HG03378 (cell line): ENCODE measurements around the gene NT5C.
"Not testable (repeated sequence)": the region's sequence is repeated elsewhere in the genome, so short reads cannot be mapped to it uniquely, and the experiment has no call there.

Source experiments
- ATAC-seq: cut with Tn5 transposase; IDR thresholded peaks from one replicate; pipeline ENCODE4 v1.9.1; 2021; ENCODE audit warnings: mild to moderate bottlenecking, moderate library complexity; ENCODE audit not compliant: unreplicated experiment

NT5C gene

DNA sequence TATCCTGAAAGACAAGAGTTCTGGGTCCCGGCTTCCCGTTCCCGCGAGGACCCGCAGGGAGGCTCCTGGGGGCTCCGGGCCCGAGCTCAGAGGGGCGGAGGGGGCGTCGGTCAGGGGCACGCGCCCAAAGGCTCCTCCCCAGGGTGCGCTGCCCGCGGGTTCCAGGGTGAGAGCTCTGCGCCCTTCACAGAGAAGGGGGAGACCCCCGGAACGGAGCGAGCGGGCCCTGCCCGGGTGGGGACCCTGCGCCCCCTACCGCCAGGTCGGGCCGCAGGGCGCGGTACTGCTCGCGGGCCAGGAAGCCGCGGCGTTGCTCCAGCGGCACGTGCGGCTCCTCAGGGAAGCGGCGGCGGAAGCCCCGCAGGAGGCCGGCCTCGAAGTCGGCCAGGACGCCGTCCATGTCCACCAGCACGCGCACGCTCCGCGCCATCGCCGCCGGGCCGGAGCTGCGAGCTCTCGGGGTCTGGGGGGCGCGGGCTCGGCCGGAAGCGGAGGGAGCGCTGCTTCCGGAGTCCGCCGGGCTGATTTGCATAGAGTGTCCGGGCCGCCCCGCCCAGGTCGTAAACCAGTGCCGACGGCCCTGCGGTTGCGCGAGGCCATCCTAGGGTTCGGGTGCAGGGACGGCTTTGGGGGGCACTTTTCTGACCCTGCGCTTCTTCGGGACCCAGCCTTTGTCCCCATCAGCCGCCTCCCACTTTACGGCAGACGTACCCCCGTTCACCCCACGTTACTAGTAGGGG lies at the start of gene NT5C:
TSS of gene NT5C (minus strand) at position 465 of the 740 bp plus-strand sequence. CDS start at position 430, 35 bp downstream.
- ATAC-seq, result peak; percentile 57

DNA sequence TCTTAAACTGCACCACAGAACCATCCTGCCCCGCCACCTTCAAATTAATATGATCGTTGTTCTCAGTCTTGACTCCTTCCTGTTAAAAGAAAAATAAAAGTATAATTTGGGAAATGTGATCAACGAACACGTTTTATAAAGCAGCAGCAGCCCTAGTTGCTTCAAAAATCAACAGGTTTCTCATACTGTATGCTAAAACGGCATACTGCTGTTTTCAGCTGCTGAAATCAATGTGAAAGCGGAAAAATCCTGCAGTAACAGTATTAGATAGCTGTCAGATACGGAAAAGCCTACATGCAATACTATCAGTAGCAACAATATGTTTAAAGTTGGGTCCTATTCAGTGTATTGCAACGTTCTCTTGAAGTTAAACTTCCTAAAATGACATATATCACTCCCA lies 49.6 kb upstream of the NT5C start:
- no peak for ATAC-seq

DNA sequence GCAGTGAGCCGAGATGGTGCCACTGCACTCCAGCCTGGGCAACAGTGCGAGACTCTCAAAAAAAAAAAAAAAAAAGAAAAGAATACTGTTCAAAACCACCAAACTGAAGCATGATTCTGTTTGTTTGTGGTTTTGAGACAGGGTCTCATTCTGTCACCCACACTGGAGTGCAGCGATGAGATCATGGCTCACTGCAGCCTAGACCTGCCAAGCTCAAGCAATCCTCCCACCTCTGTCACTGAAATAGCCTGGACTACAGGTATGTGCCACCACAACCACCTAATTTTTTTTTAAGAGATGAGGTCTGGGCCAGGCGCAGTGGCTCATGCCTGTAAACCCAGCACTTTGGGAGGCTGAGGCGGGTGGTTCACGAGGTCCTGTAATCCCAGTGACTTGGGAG lies 46.9 kb upstream of the NT5C start:
- no peak for ATAC-seq

DNA sequence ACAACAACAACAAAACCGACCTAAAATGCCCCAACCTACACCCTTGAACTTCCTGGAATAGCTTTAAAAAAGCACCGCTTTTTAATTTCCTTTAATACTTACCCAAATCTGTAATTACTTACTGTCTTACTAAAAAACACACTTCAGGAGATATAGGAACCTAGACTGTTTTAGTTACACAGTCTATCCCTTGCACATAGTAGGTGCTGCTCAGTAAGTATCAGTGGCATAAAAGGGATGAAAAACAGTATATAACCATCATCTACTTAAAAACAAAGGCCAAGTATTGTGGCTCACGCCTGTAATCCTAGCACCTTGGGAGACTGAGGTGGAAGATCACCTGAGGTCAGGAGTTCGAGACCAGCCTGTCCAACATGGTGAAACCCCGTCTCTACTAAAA lies 45.1 kb upstream of the NT5C start:
- no peak for ATAC-seq

DNA sequence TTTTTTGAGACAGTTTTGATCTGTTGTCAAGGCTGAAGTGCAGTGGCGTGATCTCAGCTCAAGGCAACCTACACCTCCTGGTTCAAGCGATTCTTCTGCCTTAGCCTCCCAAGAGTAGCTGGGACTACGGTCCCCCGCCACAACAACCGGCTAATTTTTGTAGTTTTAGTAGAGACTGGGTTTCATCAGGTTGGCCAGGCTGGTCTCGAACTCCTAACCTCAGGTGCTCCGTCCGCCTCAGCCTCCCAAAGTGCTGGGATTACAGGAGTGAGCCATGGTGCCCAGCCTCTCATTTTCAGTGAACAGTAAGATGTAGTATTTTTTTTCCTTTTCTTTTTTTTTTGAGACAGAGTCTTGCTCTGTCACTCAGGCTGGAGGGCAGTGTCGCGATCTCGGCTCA lies 43.5 kb upstream of the NT5C start:
- ATAC-seq, result no peak

DNA sequence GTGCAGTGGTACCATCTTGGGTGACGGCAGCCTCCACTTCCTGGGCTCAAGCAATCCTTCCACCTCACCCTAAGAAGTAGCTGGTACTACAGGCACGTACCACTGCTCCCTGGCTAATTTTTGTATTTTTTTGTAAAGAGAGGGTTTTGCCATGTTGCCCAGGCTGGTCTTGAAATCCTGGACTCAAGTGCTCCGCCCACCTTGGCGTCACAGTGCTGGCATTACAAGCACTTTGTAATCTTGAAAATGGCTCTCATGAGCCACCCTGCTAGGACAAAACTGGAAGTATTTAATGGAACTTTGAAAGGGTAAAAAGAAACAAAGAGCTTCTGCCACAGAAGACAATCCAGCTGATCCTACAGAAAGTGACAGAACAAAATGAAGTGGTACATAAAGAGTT lies 42.0 kb upstream of the NT5C start:
- no peak for ATAC-seq

DNA sequence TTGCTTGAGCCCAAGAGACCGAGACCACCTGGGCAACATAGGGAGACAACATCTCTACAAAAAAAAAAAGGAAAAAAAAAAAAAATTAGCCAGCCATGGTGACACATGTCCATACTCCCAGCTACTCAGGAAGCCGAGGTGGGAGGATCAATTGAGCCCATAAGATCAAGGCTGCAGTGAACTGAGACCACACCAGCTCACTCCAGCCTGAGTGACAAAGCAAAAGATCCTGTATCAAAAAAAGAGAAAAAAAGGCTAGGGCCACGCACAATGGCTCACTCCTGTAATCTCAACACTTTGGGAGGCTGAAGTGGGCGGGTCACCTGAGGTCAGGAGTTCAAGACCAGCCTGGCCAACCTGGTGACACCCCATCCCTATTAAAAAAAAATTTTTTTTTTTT lies 37.5 kb upstream of the NT5C start:
- ATAC-seq, result no peak

DNA sequence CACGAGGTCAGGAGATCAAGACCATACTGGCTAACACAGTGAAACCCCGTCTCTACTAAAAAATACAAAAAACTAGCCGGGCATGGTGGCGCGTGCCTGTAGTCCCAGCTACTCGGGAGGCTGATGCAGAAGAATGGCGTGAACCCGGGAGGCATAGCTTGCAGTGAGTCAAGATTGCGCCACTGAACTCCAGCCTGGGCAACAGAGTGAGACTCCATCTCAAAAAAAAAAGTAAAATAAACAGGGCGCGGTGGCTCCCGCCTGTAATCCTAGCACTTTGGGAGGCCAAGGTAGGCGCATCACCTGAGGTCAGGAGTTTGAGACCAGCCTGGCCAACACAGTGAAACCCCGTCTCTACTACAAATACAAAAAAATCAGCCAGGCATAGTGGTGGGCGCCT lies 33.1 kb upstream of the NT5C start:
- not testable (repeated sequence) for ATAC-seq

DNA sequence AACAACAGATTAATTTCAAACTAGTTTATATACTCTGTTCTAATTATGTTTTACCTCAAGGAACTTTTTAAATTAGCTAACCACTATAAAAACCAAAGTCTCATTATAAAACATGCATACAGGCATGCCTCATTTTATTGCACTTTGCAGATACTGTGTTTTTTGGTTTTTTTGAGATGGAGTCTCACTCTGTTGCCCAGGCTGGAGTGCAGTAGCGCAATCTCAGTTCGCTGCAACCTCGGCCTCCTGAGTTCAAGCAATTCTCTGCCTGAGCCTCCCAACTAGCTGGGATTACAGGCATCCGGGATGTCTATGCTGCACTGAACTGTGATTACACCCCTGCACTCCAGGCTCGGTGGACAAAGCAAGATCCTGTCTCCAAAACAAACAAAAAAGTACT lies 31.5 kb upstream of the NT5C start:
- ATAC-seq, result no peak

DNA sequence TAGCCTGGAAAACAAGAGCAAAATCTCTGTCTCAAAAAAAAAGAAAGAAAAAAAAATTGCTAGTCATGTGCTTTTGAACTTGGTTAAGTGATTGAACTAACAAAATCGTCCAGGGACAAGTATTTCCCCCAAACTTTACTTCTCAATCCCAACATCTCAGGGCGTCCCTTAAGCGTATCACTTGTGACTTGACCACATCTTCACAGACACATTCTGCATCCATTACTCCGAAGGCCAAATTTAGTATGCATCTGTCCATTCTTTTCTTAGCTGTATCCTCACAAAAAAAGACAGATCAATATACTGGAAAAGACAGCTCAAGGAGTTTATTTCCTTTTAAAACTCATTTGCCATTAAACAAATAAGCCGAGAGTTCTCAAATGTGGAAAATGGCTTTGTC lies 28.7 kb upstream of the NT5C start:
- ATAC-seq, result no peak

DNA sequence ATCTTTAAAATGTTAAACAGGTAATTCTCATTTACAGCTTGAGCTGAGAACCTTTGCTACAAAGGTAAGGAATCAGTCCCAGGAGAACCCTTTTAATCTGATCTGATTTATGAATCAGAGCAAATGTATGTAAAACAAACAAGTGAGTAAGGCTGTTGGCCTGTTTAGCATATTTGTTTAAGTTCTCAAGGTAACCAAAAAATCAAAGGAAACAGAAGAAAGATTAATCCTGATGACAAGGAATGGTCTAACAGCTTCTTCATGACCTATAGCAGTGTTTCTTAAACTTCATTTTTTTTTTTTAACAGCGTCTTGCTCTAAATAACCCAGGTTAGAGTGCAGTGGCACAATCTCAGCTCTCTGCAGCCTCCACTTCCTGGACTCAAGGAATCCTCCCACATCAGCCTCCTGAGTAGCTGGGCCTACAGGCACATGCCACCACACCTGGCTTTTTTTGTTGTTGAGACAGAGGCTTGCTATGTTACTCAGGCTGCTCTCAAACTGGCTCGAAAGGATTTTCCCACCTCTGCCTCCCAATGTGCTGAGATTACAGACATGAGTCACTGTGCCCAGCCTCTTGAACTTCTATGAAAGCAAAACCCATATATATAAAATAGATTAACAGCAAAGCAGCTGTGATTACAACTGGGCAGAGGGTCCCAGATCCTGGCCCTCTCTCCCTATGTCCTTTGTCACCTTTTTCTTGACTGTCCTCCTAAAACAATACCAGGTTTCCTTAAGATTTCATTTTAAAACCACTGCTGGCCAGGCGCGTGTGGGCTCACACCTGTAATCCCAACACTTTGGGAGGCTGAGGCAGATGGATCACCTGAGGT lies 27.9 kb upstream of the NT5C start:
- no peak for ATAC-seq

DNA sequence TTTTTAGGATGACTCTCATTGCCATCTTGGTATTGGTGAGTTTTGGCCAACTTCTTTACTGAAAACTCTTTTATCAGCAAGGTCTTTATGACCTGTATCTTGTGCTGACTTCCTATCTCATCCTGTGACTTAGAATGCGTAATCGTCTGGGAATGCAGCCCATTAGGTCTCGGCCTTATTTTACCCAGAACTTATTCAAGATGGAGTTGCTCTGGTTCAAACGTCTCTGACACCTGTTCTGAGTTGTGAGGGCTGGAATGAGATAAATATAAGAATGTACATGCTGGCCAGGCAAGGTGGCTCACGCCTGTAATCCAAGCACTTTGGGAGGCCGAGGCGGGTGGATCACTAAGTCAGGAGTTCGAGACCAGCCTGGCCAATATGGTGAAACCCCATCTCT lies 26.9 kb upstream of the NT5C start:
- ATAC-seq, result not testable (repeated sequence)

DNA sequence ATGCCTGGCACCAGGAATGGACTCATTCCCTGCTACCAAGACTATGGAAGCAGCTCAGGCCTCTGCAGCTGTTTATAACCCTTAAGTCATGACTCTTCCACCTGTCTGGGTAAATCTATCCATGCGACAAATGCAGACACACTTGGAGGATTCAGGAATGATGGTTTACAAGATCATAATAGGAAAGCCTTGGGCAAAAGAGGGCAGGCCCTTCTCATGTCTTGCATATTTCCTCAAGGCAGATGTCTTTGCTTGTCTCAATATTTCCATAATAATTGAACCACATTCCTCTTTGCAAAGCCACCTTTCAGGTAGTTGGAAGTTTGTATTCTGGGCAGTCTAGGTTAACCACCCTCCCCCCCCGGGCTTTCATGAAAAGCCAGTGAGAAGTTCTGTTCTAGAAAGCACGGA lies 23.7 kb upstream of the NT5C start:
- ATAC-seq, result no peak

DNA sequence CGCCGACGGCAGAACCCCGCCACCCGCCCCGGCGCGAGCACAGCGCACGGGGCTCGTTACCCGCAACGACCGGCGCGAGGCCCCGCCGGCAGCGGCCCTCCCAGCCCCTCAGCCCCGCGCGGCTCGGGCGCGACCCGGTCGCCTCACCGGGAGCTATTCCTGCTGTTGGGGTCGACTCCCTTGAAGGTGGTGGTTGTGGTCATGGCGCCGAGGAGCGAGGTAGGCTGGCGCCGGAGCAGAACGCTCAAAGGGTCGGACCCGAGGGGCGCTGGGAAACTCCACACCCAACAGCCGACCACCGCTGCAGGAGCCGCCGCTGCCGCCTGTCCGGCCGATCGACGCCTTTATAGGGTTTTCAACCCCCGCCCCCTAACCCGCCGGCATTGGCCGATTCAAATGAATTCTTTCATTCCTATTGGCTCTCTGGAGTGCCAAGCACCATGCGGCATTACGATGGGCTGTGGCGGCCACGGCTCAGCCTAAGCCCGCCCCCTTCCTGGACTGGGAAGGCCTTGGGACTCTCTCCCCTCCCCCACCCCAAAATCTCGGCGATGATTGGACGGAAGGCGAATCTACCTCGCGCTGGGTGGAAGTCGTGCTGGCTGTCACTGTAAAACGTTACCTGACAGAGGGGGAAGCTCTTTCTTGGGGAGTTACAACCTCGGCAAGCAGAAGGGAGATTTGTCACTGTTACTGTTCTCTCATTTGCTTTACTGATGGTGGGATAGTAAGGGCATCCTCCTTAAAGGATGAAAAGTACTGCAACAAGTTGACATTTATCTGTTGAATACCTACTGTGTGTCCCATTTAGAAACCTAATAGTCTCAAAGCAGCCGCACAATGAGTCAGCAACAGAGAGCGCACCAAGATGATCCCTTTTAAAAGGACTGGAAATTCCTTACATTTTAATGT lies 22.9 kb upstream of the NT5C start, which contains the start of gene JPT1:
TSS of gene JPT1 (minus strand) at position 318 of the 912 bp plus-strand sequence. CDS start at position 203, 115 bp downstream.
- peak; percentile 89 for ATAC-seq

DNA sequence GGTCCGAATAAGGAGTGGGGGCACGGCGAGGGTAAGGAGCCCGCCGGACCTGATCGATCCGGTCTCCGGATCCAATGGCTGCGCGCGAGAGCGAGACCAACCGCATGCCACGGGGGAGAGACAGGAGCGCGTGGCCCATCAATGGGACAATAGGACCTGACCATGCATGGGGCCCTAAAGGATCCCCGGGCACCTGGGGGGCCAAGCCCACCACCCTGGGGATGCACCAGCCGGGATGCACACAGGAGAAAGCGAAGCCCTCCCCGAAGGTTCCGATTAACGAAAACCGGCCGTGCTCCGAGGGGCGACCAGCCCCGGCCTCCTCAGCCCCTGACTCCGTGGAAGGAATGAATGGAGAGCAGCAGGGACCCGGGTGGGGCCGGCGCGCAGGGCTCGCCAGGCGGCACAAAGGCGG lies 22.2 kb upstream of the NT5C start:
- peak; percentile 16 for ATAC-seq

DNA sequence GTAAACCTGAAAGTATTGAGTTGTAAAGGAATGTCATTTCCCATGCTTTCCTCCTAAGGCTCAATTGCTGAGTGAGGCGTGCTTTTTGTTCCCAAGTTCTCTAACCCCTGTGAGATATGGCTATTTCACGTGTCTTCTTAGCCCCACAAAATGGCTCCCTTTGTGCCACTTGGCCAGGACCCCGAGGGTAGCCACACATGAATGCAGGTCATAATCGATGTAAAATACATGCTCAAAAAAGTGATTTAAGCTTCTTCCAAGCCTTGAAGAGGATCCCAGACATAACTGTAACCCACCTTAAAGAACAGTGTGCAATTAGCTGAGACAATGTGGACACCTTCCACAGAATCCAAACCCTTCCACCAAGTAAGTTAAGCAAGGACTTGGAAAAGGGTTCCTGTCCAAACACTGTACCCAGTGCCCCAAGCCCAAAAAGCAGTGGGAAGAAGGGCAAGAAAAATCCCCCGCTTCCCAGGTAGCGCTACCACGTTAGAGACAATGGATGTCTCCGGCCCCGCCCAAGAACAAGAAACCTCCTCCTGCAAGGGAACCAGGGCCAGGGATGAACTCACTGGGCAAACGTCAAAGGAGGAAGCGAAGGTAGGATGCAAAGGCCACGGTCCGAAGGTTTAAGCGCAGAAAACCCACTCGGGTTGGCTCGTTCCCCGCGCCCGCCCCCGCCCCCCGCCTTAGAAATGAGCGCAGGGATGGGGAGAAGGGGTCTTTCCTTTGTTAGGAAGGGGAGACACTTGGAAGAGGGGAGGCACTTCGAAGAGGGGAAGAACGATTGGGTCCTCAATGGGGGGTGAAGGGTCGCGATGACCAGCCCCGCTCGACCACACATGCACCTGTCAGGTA lies 21.6 kb upstream of the NT5C start:
- no peak for ATAC-seq

DNA sequence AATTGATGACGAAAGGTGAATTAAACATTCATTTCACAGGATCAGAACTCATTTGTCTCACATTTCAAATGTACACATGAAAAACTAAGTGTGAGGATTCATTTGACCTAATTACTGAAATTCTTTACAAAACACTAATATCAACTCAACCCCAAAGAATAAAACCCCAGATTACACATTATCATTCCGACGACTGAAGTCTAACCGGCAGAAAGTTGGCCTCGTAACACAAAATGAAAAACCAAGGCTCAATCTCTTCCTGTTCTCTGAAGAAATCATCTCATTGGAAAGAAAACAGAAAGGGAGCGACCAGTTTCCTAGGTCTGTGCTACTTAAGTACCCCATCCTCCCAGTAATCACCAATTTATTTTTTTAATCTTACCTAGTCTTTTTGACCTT lies 21.0 kb upstream of the NT5C start:
- ATAC-seq, result no peak

DNA sequence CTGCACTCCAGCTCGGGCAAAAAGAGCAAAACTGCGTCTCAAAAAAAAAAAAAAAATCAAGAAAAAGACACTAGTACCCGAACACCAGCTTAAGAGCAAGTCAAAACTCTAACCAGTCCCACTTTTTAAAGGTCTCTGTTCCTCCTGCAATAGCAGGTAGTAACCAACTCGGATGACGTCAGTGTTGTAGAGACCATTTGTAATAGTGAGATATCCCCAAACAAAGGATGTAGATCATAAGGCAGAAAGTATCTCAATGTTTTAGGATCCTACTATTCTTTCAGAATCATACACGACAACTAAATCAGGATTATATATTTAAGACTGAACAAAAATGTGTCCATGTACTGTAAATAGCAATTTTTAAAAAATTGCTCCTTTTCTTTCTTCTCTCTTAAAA lies 20.4 kb upstream of the NT5C start:
- ATAC-seq, result no peak

DNA sequence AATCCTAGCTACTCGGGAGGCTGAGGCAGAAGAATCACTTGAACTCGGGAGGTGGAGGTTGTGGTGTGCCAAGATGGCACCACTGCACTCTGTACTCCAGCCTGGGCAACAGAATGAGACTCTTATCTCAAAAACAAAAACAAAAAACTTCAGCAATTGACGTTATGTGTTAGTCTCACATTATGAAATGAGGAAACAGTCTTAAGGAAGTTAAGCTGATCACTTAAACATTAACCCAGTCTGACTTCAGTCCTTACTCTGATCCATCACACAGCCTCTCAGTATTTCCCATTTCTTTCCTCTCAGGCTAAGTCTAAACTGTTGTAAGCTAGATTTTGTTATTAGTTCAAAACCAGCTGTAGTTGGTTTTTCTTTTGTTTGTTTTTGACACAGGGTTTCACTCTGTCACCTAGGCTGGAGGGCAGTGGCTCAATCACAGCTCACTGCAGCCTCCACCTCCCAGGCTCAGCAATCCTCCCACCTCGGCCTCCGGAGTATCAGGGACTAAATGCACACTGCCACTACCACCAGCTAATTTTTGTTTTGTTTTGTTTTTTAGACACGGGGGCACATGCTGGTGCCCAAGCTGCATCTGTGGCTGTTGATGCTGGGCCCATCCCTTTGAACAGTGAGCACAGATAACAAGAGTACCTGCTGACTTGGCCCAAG lies 16.5 kb upstream of the NT5C start:
- ATAC-seq, result no peak

DNA sequence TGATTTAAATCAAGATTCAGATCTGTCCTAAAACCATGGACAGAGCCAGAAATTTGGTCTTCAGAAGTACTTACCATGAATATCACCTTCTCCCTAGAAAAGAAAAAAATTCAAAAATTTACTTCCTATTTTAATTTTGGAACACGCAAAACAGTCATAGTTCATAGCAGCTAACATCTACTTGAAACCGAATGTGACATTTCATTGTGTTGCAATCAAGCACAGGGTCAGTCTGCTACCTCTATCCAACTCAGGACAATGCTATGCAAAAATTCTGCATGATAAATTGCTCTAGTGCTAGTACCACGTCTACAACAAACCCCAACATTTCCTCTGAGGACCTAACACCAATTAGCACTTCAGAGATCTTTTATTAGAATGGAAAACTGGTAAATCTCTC lies 15.1 kb upstream of the NT5C start:
- no peak for ATAC-seq
